B cell (primary cell): ENCODE data around the gene CDKN3. TPM values are rescaled to one million over a fixed set of nuclear protein-coding genes. Genes with fewer than 3 reads are reported as not detected.

Source experiments
- ATAC-seq: fragments of 200-7000 bp; cut with Tn5 transposase; one replicate; pipeline ENCODE4 v1.10.0; 2021; ENCODE audit warnings: low read depth, mild to moderate bottlenecking, moderate number of reproducible peaks, moderate library complexity
- CTCF ChIA-PET: fragments of 350-600 bp; sonication (Branson Sonifier 250); formaldehyde crosslinking; loops from one replicate; lab custom pipeline; 2021; ENCODE audit warnings: antibody characterized with exemption, inconsistent platforms; lab: Charles Lee
- POLR2A ChIA-PET: fragments of 350-600 bp; sonication (Branson Sonifier 250); formaldehyde crosslinking; loops from one replicate; lab custom pipeline; 2021; ENCODE audit warnings: antibody characterized with exemption; lab: Charles Lee
- DNase-seq: peaks from one replicate; pipeline ENCODE4 v3.0.0; 2013
- H2AFZ ChIP-seq: 2 replicates; pipeline ENCODE4 v1.6.1; 2012; ENCODE audit warnings: mild to moderate bottlenecking, low read depth, low read length; ENCODE audit not compliant: insufficient read depth, poor library complexity, severe bottlenecking
- H3K27ac ChIP-seq, 2 donors: 1 replicate in 1 of 2; 2 replicates in 1 of 2; pipeline ENCODE4 v1.5.1; 2012 to 2013; ENCODE audit warnings: low read length in 2 of 2, mild to moderate bottlenecking in 2 of 2, moderate library complexity in 1 of 2
- H3K27me3 ChIP-seq, 4 experiments: fragments of 200-600 bp in 1 of 4; sonication (generic) in 1 of 4; replicated peaks in 1 of 4; 1 replicate in 2 of 4; 2 replicates in 2 of 4; pipeline versions ENCODE4 v1.6.1 to v1.7.0; 2013 to 2016; ENCODE audit warnings: low read length in 3 of 4, mild to moderate bottlenecking in 2 of 4, mixed read lengths in 1 of 4, moderate library complexity in 1 of 4; ENCODE audit not compliant: insufficient read depth in 4 of 4, control insufficient read depth in 3 of 4; ENCODE audit errors: control extremely low read depth in 1 of 4
- H3K36me3 ChIP-seq, 2 experiments: replicated peaks in 1 of 2; 1 replicate in 1 of 2; 2 replicates in 1 of 2; pipeline versions ENCODE4 v1.6.1 to v1.7.1; 2013; ENCODE audit warnings: low read length in 1 of 2; ENCODE audit not compliant: insufficient read depth in 2 of 2, control insufficient read depth in 1 of 2; ENCODE audit errors: control extremely low read depth in 1 of 2, extremely low read depth in 1 of 2
- H3K4me1 ChIP-seq, 2 donors: fragments of 200-600 bp in 1 of 2; sonication (generic) in 1 of 2; 1 replicate in 1 of 2; 2 replicates in 1 of 2; pipeline versions ENCODE4 v1.5.1 to v1.6.1; 2013 to 2017; ENCODE audit warnings: low read length in 2 of 2; ENCODE audit not compliant: control insufficient read depth in 2 of 2, insufficient read depth in 2 of 2
- H3K4me2 ChIP-seq: replicated peaks from 2 replicates; pipeline ENCODE3; 2012; ENCODE audit warnings: mild to moderate bottlenecking, low read depth, low read length; ENCODE audit not compliant: poor library complexity, severe bottlenecking
- H3K4me3 ChIP-seq, 5 experiments: fragments of 200-600 bp in 1 of 5; sonication (generic) in 1 of 5; 1 replicate in 3 of 5; 2 replicates in 2 of 5; pipeline versions ENCODE4 v1.5.1 to v1.7.0; 2011 to 2016; ENCODE audit warnings: low read length in 4 of 5, mild to moderate bottlenecking in 4 of 5, low read depth in 2 of 5, control low read depth in 1 of 5, moderate library complexity in 1 of 5; ENCODE audit not compliant: insufficient read depth in 1 of 5; ENCODE audit errors: control extremely low read depth in 1 of 5, extremely low read depth in 1 of 5
- H3K79me2 ChIP-seq: fragments of 200-600 bp; sonication (generic); one replicate; pipeline ENCODE4 v1.6.0; 2016; ENCODE audit warnings: low read length; ENCODE audit not compliant: control insufficient read depth, insufficient read depth
- H3K9ac ChIP-seq: fragments of 200-600 bp; sonication (generic); 2 replicates; pipeline ENCODE4 v1.6.1; 2017; ENCODE audit warnings: mild to moderate bottlenecking, low read length, moderate library complexity
- H3K9me3 ChIP-seq, 3 donors: one replicate each; pipeline versions ENCODE4 v1.6.1 to v1.7.1; 2013; ENCODE audit warnings: low read length in 2 of 3; ENCODE audit not compliant: control insufficient read depth in 2 of 3, insufficient read depth in 1 of 3; ENCODE audit errors: control extremely low read depth in 1 of 3
- H4K20me1 ChIP-seq: 2 replicates; pipeline ENCODE4 v1.6.0; 2012; ENCODE audit warnings: mild to moderate bottlenecking, low read length; ENCODE audit not compliant: insufficient read depth, control insufficient read depth, poor library complexity, severe bottlenecking
- H3K27ac Mint-ChIP-seq: one replicate; pipeline ENCODE4 v1.8.0; 2021; ENCODE audit warnings: mixed read lengths
- H3K27me3 Mint-ChIP-seq: one replicate; pipeline ENCODE4 v1.8.0; 2021; ENCODE audit warnings: mixed read lengths
- H3K4me1 Mint-ChIP-seq: one replicate; pipeline ENCODE4 v1.8.0; 2021; ENCODE audit warnings: mixed read lengths
- H3K4me3 Mint-ChIP-seq: one replicate; pipeline ENCODE4 v1.8.0; 2021; ENCODE audit warnings: mixed read lengths
- H3K9me3 Mint-ChIP-seq: one replicate; pipeline ENCODE4 v1.8.0; 2022; ENCODE audit warnings: mixed read lengths; ENCODE audit not compliant: insufficient read depth
- EZH2 ChIP-seq: IDR thresholded peaks from 2 replicates; pipeline ENCODE4 v1.6.1; 2012; ENCODE audit warnings: borderline replicate concordance, low read depth, mild to moderate bottlenecking, moderate library complexity, low read length; ENCODE audit not compliant: insufficient read depth, poor library complexity, severe bottlenecking
- WGBS: methylation state at CpG from one replicate; pipeline ENCODE4 v1.1.5; 2013; ENCODE audit warnings: missing lambda C conversion rate; ENCODE audit not compliant: insufficient coverage; 5-methylcytosine and 5-hydroxymethylcytosine counted together
- intact Hi-C: fragments of 100-400 bp; cut with micrococcal nuclease; formaldehyde crosslinking; loops from one replicate; pipeline ENCODE4 v1.10.0; 2022
- polyA plus RNA-seq: library from polyadenylated mRNA; depleted of rRNA; stranded (reverse); fragments of >200 nt; gene quantifications from 2 replicates; pipeline ENCODE4 v1.2.3, GENCODE V29; 2012
- total RNA-seq, 2 donors: library from RNA; stranded (reverse); fragments of 120-200 nt in 1 of 2; gene quantifications; 1 replicate in 1 of 2; 2 replicates in 1 of 2; pipeline versions ENCODE4 v1.2.3 to v1.2.4, GENCODE V29; 2013 to 2022
- TF ChIP-seq, protein P1 (sequence below): fragments of 200-600 bp; IDR thresholded peaks from one replicate; pipeline ENCODE4 v1.8.0; 2022; ENCODE audit warnings: antibody characterized with exemption, mild to moderate bottlenecking

Gene CDKN3
- total and polyA plus RNA-seq, 2 donors (not counting 1 experiment from before 2014, with no cell fraction given), result 0.42 to 1.0 TPM

- Histone ChIP-seq H3K27ac (no peak overlapping the region), H4K20me1 (no peaks in the 10 kb centered on the region), H3K79me2 (no peaks in the 10 kb centered on the region), H3K4me2 (no peak overlapping the region), H3K9me3 (no peaks in the 10 kb centered on the region), H3K27me3 (no peaks in the 10 kb centered on the region), H3K9ac (no peak overlapping the region), H3K36me3 (no peaks in the 10 kb centered on the region), H3K4me3 (no peak overlapping the region), H2AFZ (no peak overlapping the region), H3K4me1 (peaks cover 0 to 13% of the 10 kb centered on the region in 2 donors)
- H3K27ac Mint-ChIP-seq, result no peak overlapping the region
- ChIA-PET CTCF (interaction anchor here (0.9 to 1.0 kb wide), 2 partner anchors 28 to 47 kb away, joined by 3 read pairs; no protein-coding TSS in a partner anchor), POLR2A (no interaction called here)
- TF ChIP-seq, protein P1, sequence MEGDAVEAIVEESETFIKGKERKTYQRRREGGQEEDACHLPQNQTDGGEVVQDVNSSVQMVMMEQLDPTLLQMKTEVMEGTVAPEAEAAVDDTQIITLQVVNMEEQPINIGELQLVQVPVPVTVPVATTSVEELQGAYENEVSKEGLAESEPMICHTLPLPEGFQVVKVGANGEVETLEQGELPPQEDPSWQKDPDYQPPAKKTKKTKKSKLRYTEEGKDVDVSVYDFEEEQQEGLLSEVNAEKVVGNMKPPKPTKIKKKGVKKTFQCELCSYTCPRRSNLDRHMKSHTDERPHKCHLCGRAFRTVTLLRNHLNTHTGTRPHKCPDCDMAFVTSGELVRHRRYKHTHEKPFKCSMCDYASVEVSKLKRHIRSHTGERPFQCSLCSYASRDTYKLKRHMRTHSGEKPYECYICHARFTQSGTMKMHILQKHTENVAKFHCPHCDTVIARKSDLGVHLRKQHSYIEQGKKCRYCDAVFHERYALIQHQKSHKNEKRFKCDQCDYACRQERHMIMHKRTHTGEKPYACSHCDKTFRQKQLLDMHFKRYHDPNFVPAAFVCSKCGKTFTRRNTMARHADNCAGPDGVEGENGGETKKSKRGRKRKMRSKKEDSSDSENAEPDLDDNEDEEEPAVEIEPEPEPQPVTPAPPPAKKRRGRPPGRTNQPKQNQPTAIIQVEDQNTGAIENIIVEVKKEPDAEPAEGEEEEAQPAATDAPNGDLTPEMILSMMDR, result no peak
- TF ChIP-seq EZH2, result no peak
- no peak overlapping the region for H3K4me3 Mint-ChIP-seq
- WGBS, result 97% methylated on average over 23 of the region's 27 CpGs
- intact Hi-C loops, result loop anchor here (10.0 kb wide), 2 partner anchors 380 to 1690 kb away; partner anchors contain the start of gene PSMC6
- H3K27me3 Mint-ChIP-seq, result no peaks in the 10 kb centered on the region
- DNase-seq (no peak), ATAC-seq (no peak)
- peaks cover 18% of the 10 kb centered on the region for H3K4me1 Mint-ChIP-seq
- H3K9me3 Mint-ChIP-seq, result no peaks in the 10 kb centered on the region
These were observed 2.2 kb upstream of the CDKN3 start for GRCh38 chr14:54394596-54394995.

- Histone ChIP-seq H3K79me2 (no peaks in the 10 kb centered on the region), H2AFZ (no peak overlapping the region), H4K20me1 (no peaks in the 10 kb centered on the region), H3K4me1 (peaks cover 0 to 13% of the 10 kb centered on the region in 2 donors), H3K4me2 (no peak overlapping the region), H3K27ac (no peak overlapping the region), H3K27me3 (no peaks in the 10 kb centered on the region), H3K4me3 (no peak overlapping the region), H3K9me3 (no peaks in the 10 kb centered on the region), H3K9ac (no peak overlapping the region), H3K36me3 (no peaks in the 10 kb centered on the region)
- 83% methylated on average over 4 of the region's 4 CpGs for WGBS
- H3K4me3 Mint-ChIP-seq, result no peak overlapping the region
- intact Hi-C loops, result loop anchor here (5.0 to 10.0 kb wide), 3 partner anchors 380 to 1690 kb away; partner anchors contain the start of gene PSMC6
- H3K27ac Mint-ChIP-seq, result no peak overlapping the region
- peaks cover 18% of the 10 kb centered on the region for H3K4me1 Mint-ChIP-seq
- POLR2A ChIA-PET, result no interaction called here
- TF ChIP-seq, protein P1, result no peak
- no peak for TF ChIP-seq EZH2
- no peak for ATAC-seq
- CTCF ChIA-PET, result interaction anchor here (0.9 to 1.0 kb wide), 2 partner anchors 29 to 47 kb away, joined by 3 read pairs; no protein-coding TSS in a partner anchor
- H3K27me3 Mint-ChIP-seq, result no peaks in the 10 kb centered on the region
- DNase-seq, result no peak
- H3K9me3 Mint-ChIP-seq, result no peaks in the 10 kb centered on the region
These were observed 1.5 kb upstream of the CDKN3 start for GRCh38 chr14:54395284-54395683.
